Parathyroid adenoma (tissue), 2 donors: Measurements from ENCODE around the gene NRG4.

Experiments used
- H2AFZ ChIP-seq: fragments of 300-600 bp; sonication (generic); one replicate; pipeline ENCODE4 v1.7.0; 2017; ENCODE audit warnings: antibody characterized with exemption, mild to moderate bottlenecking
- H3K27ac ChIP-seq: fragments of 300-600 bp; sonication (generic); one replicate; pipeline ENCODE4 v1.7.0; 2017
- H3K27me3 ChIP-seq: fragments of 300-600 bp; sonication (generic); one replicate; pipeline ENCODE4 v1.7.0; 2017; ENCODE audit warnings: low read length; ENCODE audit not compliant: control insufficient read depth, insufficient read depth
- H3K36me3 ChIP-seq: fragments of 300-600 bp; sonication (generic); one replicate; pipeline ENCODE4 v1.7.0; 2017; ENCODE audit warnings: low read length; ENCODE audit not compliant: control insufficient read depth, insufficient read depth
- H3K4me1 ChIP-seq: fragments of 300-600 bp; sonication (generic); one replicate; pipeline ENCODE4 v1.7.0; 2017; ENCODE audit warnings: control low read depth
- H3K4me2 ChIP-seq: fragments of 300-600 bp; sonication (generic); one replicate; pipeline ENCODE4 v1.7.0; 2017; ENCODE audit warnings: low read length
- H3K4me3 ChIP-seq: fragments of 300-600 bp; sonication (generic); one replicate; pipeline ENCODE4 v1.7.0; 2017; ENCODE audit warnings: low read depth, low read length
- H3K79me2 ChIP-seq: fragments of 300-600 bp; sonication (generic); one replicate; pipeline ENCODE4 v1.7.0; 2017; ENCODE audit warnings: control low read depth
- H3K9ac ChIP-seq: fragments of 300-600 bp; sonication (generic); one replicate; pipeline ENCODE4 v1.7.0; 2017; ENCODE audit warnings: mild to moderate bottlenecking
- H3K9me3 ChIP-seq: fragments of 300-600 bp; sonication (generic); one replicate; pipeline ENCODE4 v1.7.0; 2017; ENCODE audit warnings: low read length; ENCODE audit not compliant: control insufficient read depth
- TF ChIP-seq, protein P1 (sequence below): fragments of 300-600 bp; sonication (generic); IDR thresholded peaks from one replicate; pipeline ENCODE4 v1.7.0; 2017; ENCODE audit warnings: antibody characterized with exemption, mild to moderate bottlenecking
- donor health status: primary hyperparathyroidism.

NRG4 gene

DNA sequence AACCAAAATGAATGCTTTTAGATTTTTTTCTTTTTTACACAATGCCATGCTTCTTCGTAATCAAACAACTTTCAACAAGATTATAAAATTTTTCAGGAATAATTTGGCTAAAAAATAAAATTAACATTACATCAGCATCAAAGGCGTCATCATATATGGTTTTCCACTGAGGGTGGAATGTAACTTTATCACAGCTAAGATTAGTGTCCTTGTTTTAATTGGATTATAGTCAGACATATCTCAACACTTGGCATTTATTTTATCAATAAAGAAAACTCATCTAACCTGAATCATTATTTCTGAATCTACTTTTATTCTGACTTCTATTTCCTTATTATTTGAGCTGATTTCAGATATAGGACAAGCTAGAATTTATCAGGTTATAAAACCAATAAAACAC, 1.6 kb downstream of the NRG4 start:
- no peaks in the 10 kb centered on the region for H3K36me3 ChIP-seq
- no peak overlapping the region for H3K9ac ChIP-seq
- H3K27ac ChIP-seq, result no peak overlapping the region
- H3K4me3 ChIP-seq, result no peak overlapping the region
- H3K27me3 ChIP-seq, result no peaks in the 10 kb centered on the region
- H3K4me2 ChIP-seq, result no peak overlapping the region
- no peaks in the 10 kb centered on the region for H3K79me2 ChIP-seq
- H2AFZ ChIP-seq, result no peak overlapping the region
- H3K4me1 ChIP-seq, result no peaks in the 10 kb centered on the region
- H3K9me3 ChIP-seq, result no peaks in the 10 kb centered on the region
- TF ChIP-seq, protein P1, sequence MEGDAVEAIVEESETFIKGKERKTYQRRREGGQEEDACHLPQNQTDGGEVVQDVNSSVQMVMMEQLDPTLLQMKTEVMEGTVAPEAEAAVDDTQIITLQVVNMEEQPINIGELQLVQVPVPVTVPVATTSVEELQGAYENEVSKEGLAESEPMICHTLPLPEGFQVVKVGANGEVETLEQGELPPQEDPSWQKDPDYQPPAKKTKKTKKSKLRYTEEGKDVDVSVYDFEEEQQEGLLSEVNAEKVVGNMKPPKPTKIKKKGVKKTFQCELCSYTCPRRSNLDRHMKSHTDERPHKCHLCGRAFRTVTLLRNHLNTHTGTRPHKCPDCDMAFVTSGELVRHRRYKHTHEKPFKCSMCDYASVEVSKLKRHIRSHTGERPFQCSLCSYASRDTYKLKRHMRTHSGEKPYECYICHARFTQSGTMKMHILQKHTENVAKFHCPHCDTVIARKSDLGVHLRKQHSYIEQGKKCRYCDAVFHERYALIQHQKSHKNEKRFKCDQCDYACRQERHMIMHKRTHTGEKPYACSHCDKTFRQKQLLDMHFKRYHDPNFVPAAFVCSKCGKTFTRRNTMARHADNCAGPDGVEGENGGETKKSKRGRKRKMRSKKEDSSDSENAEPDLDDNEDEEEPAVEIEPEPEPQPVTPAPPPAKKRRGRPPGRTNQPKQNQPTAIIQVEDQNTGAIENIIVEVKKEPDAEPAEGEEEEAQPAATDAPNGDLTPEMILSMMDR, result no peak

- H3K4me3 ChIP-seq, result no peak overlapping the region
- no peaks in the 10 kb centered on the region for H3K79me2 ChIP-seq
- no peaks in the 10 kb centered on the region for H3K9me3 ChIP-seq
- no peak overlapping the region for H2AFZ ChIP-seq
- no peak overlapping the region for H3K9ac ChIP-seq
- no peak overlapping the region for H3K4me2 ChIP-seq
- no peaks in the 10 kb centered on the region for H3K36me3 ChIP-seq
- H3K4me1 ChIP-seq, result no peaks in the 10 kb centered on the region
- TF ChIP-seq, protein P1, result no peak
- no peak overlapping the region for H3K27ac ChIP-seq
- H3K27me3 ChIP-seq, result no peaks in the 10 kb centered on the region
Measured at GRCh38 chr15:76006136-76006778, 6.0 kb downstream of the NRG4 start.

DNA sequence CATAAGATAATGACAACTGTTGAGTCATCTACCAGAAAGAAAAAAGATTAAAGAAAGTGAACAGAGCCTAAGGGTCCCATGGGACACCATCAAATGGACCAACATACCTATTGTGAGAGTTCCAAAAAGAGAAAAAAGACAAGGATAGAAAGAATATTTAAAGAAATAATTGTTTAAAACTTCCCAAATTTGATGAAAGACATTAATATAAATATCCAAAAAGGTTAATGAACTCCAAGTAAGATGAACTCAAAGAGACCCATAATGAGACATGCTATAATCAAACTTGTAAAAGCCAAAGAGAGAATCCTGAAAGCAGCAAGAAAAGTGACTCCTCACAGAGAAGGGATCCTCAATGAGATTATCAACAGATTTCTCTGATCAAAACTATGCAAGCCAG, 8.9 kb downstream of the NRG4 start:
- H3K4me1 ChIP-seq, result no peaks in the 10 kb centered on the region
- TF ChIP-seq, protein P1, result no peak
- no peak overlapping the region for H3K4me2 ChIP-seq
- no peak overlapping the region for H3K9ac ChIP-seq
- H3K4me3 ChIP-seq, result no peak overlapping the region
- no peaks in the 10 kb centered on the region for H3K79me2 ChIP-seq
- no peaks in the 10 kb centered on the region for H3K9me3 ChIP-seq
- no peak overlapping the region for H2AFZ ChIP-seq
- H3K36me3 ChIP-seq, result no peaks in the 10 kb centered on the region
- no peaks in the 10 kb centered on the region for H3K27me3 ChIP-seq
- H3K27ac ChIP-seq, result no peak overlapping the region

DNA sequence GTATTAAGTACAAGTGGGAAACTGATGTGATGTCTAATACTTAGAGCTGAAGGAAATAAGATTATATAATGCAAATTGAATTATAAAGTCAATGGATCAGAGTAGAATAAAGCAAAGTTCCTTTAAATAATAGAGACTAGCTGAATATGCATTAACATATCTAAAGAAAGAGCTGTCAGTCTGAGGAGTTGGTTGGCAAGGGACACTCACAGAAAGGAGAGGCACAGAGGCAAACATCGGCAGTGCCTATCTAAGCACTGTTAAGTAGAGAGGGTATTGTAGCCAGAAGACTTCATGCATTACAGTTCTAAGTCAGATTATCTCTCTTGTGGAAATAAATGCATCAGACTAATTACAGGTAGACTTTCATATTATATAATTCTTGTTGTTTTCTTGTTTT, 16.6 kb downstream of the NRG4 start:
- H3K27ac ChIP-seq, result no peak overlapping the region
- H3K4me1 ChIP-seq, result no peaks in the 10 kb centered on the region
- no peak overlapping the region for H2AFZ ChIP-seq
- no peaks in the 10 kb centered on the region for H3K9me3 ChIP-seq
- no peaks in the 10 kb centered on the region for H3K27me3 ChIP-seq
- no peak overlapping the region for H3K4me3 ChIP-seq
- H3K4me2 ChIP-seq, result no peak overlapping the region
- H3K9ac ChIP-seq, result no peak overlapping the region
- H3K36me3 ChIP-seq, result no peaks in the 10 kb centered on the region
- H3K79me2 ChIP-seq, result no peaks in the 10 kb centered on the region
- TF ChIP-seq, protein P1, result no peak

GRCh38 chr15:75994220-75994619, 18.0 kb downstream of the NRG4 start:
- H3K4me1 ChIP-seq, result no peaks in the 10 kb centered on the region
- no peak overlapping the region for H3K27ac ChIP-seq
- no peaks in the 10 kb centered on the region for H3K27me3 ChIP-seq
- H3K79me2 ChIP-seq, result no peaks in the 10 kb centered on the region
- H3K4me2 ChIP-seq, result no peak overlapping the region
- no peaks in the 10 kb centered on the region for H3K36me3 ChIP-seq
- TF ChIP-seq, protein P1, result no peak
- H2AFZ ChIP-seq, result no peak overlapping the region
- no peaks in the 10 kb centered on the region for H3K9me3 ChIP-seq
- no peak overlapping the region for H3K4me3 ChIP-seq
- H3K9ac ChIP-seq, result no peak overlapping the region
